Naive thymus-derived CD4-positive, alpha-beta T cell (primary cell): ENCODE results near the gene ENG. TPM values are rescaled to one million over a fixed set of nuclear protein-coding genes. Genes with fewer than 3 reads are reported as not detected.

Experiments used
- ATAC-seq: fragments of 150-1000 bp; cut with Tn5 transposase; 2 replicates; pipeline ENCODE4 v1.10.0; 2021; ENCODE audit warnings: mild to moderate bottlenecking, moderate library complexity
- CTCF ChIA-PET: fragments of 350-600 bp; sonication (Branson Sonifier 250); formaldehyde crosslinking; loops from one replicate; lab custom pipeline; 2021; ENCODE audit warnings: antibody characterized with exemption; lab: Charles Lee
- POLR2A ChIA-PET: fragments of 350-600 bp; sonication (Branson Sonifier 250); formaldehyde crosslinking; loops from one replicate; lab custom pipeline; 2021; ENCODE audit warnings: antibody characterized with exemption, inconsistent platforms; lab: Charles Lee
- DNase-seq, 9 donors: peaks; one replicate each; pipeline versions ENCODE4 v3.0.0 to v3.0.0-alpha.2; 2020 to 2022; ENCODE audit warnings: mixed read lengths in 1 of 9
- H3K27ac ChIP-seq: one replicate; pipeline ENCODE4 v1.7.0; 2013; ENCODE audit warnings: mild to moderate bottlenecking, low read depth, low read length, moderate library complexity
- H3K27me3 ChIP-seq, 2 donors: one replicate each; pipeline ENCODE4 v1.7.0; 2013; ENCODE audit warnings: low read length in 2 of 2, mild to moderate bottlenecking in 2 of 2, moderate library complexity in 2 of 2; ENCODE audit not compliant: control insufficient read depth in 2 of 2, insufficient read depth in 2 of 2
- H3K36me3 ChIP-seq, 3 experiments: 1 replicate in 2 of 3; 2 replicates in 1 of 3; pipeline ENCODE4 v1.7.0; 2013; ENCODE audit warnings: low read length in 3 of 3, mild to moderate bottlenecking in 3 of 3, moderate library complexity in 1 of 3; ENCODE audit not compliant: insufficient read depth in 3 of 3, control insufficient read depth in 2 of 3
- H3K4me1 ChIP-seq, 2 donors: one replicate each; pipeline ENCODE4 v1.7.0; 2013; ENCODE audit warnings: low read length in 2 of 2, mild to moderate bottlenecking in 2 of 2, moderate library complexity in 1 of 2; ENCODE audit not compliant: control insufficient read depth in 2 of 2, insufficient read depth in 2 of 2
- H3K4me3 ChIP-seq: 2 replicates; pipeline ENCODE4 v1.7.0; 2013; ENCODE audit warnings: mild to moderate bottlenecking, low read length
- H3K9me3 ChIP-seq, 3 experiments: 1 replicate in 2 of 3; 2 replicates in 1 of 3; pipeline ENCODE4 v1.7.0; 2013; ENCODE audit warnings: low read length in 3 of 3; ENCODE audit not compliant: control insufficient read depth in 2 of 3
- H3K27ac Mint-ChIP-seq, 9 donors: one replicate each; pipeline ENCODE4 v1.8.0; 2020 to 2022; ENCODE audit warnings: mixed read lengths in 9 of 9, mild to moderate bottlenecking in 8 of 9, moderate library complexity in 5 of 9, inconsistent platforms in 2 of 9
- H3K27me3 Mint-ChIP-seq, 5 donors: one replicate each; pipeline ENCODE4 v1.8.0; 2021 to 2022; ENCODE audit warnings: mixed read lengths in 5 of 5, mild to moderate bottlenecking in 1 of 5
- H3K36me3 Mint-ChIP-seq, 5 donors: one replicate each; pipeline ENCODE4 v1.8.0; 2020 to 2022; ENCODE audit warnings: mixed read lengths in 5 of 5, mild to moderate bottlenecking in 3 of 5, inconsistent platforms in 1 of 5
- H3K4me1 Mint-ChIP-seq, 7 donors: one replicate each; pipeline ENCODE4 v1.8.0; 2020 to 2022; ENCODE audit warnings: mixed read lengths in 7 of 7, mild to moderate bottlenecking in 3 of 7, inconsistent platforms in 1 of 7
- H3K4me3 Mint-ChIP-seq, 10 donors: one replicate each; pipeline ENCODE4 v1.8.0; 2020 to 2022; ENCODE audit warnings: mild to moderate bottlenecking in 10 of 10, mixed read lengths in 10 of 10, moderate library complexity in 6 of 10, inconsistent platforms in 2 of 10
- H3K9me3 Mint-ChIP-seq, 11 donors: one replicate each; pipeline ENCODE4 v1.8.0; 2020 to 2022; ENCODE audit warnings: mixed read lengths in 11 of 11, mild to moderate bottlenecking in 4 of 11, inconsistent platforms in 1 of 11, moderate library complexity in 1 of 11
- intact Hi-C, 2 donors: fragments of 100-400 bp; cut with micrococcal nuclease; formaldehyde crosslinking; loops; one replicate each; pipeline ENCODE4 v1.15.1; 2023
- polyA plus RNA-seq, 2 donors: library from polyadenylated mRNA; unstranded; fragments of 300-500 nt; fragmentation: Illumina TruSeq; gene quantifications; one replicate each; pipeline ENCODE4 v1.2.3, GENCODE V29; 2021
- total RNA-seq, 6 experiments: library from RNA in 5 of 6; stranded (reverse) in 5 of 6; gene quantifications; 1 replicate in 5 of 6; 2 replicates in 1 of 6; pipeline ENCODE4 v1.2.3 and lab custom pipeline; 2021 to 2026

ENG gene
- total RNA-seq (10 to 100 TPM in 4 of 5 experiments, 1 to 10 TPM in 1; 6.2 to 25.8 (median 12.5) TPM), polyA plus RNA-seq (1 to 10 TPM; 4.5 to 6.4 TPM), total RNA-seq (lab: John Stamatoyannopoulos, UW) (4.2 reads per million, percentile 21 among the genes with 10 or more reads in this experiment)

DNA sequence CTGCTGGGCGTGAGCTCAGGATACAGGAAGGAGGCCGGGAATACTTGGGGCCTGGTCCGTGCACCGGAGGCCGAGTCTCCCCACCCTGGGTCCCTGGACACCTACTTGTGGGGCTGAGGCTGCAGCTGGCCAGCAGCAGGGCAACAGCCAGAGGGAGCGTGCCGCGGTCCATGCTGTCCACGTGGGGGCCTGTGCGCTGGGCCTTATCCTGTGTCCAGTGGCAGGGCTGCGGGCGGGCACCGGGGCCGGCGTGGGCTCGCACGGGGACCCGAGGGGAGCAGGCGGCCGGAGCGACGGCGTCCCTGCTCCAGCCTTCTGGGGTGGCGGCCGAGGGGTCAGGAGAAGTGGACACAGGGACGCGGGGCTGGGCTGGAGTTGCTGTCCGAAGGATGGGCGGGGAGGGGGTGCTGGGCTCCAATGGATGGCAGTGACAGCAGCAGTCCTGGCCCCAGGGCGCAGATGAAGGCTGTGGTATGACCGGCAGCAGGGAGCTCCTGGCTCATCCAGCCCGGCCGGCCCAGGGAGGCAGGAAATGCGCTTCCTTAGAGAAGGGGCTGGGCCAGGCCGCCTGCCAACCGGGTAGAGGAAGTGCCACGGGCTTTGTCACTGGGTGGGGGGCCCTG is at the start of gene ENG:
Gene ENG (minus strand): TSS at position 475 of the 623 bp plus-strand sequence. CDS start 303 bp downstream, at position 172.
- Mint-ChIP-seq H3K36me3 (peaks cover 8 to 17% (median 9%) of the 10 kb centered on the region in 5 donors), H3K4me3 (peak within 1 kb of the TSS; percentile 84 to 91 (median 90)), H3K9me3 (peaks cover 2 to 17% (median 7%) of the 10 kb centered on the region in 11 donors), H3K4me1 (peaks cover 13 to 46% (median 29%) of the 10 kb centered on the region in 7 donors), H3K27me3 (no peaks in the 10 kb centered on the region), H3K27ac (peak within 1 kb of the TSS; percentile 81 to 94 (median 88))
- Histone ChIP-seq H3K4me1 (peaks cover 7 to 28% of the 10 kb centered on the region in 2 donors), H3K27me3 (no peaks in the 10 kb centered on the region), H3K27ac (peak within 1 kb of the TSS; percentile 75), H3K9me3 (peaks cover 0 to 14% (median 0%) of the 10 kb centered on the region in 3 experiments), H3K36me3 (peaks cover 0 to 1% (median 0%) of the 10 kb centered on the region in 3 experiments), H3K4me3 (peak within 1 kb of the TSS; percentile 68)
- DNase-seq: peak in 2 of 9 donors; percentile 22 to 37
- intact Hi-C loops: loop anchor here (1.0 to 5.0 kb wide), 2 partner anchors 11 to 52 kb away; partner anchors contain the start of gene FPGS (in 1 of the 2)
- CTCF ChIA-PET: interaction anchor here (0.7 to 1.3 kb wide), 2 partner anchors 15 to 16 kb away, joined by 3 to 4 read pairs; no protein-coding TSS in a partner anchor
- POLR2A ChIA-PET: interaction anchor here (0.6 to 3.1 kb wide), 12 partner anchors 8 to 403 kb away, joined by 3 to 15 read pairs (median 4); partner anchors contain the start of genes CDK9, FPGS and RPL12
- ATAC-seq: peak; percentile 64

DNA sequence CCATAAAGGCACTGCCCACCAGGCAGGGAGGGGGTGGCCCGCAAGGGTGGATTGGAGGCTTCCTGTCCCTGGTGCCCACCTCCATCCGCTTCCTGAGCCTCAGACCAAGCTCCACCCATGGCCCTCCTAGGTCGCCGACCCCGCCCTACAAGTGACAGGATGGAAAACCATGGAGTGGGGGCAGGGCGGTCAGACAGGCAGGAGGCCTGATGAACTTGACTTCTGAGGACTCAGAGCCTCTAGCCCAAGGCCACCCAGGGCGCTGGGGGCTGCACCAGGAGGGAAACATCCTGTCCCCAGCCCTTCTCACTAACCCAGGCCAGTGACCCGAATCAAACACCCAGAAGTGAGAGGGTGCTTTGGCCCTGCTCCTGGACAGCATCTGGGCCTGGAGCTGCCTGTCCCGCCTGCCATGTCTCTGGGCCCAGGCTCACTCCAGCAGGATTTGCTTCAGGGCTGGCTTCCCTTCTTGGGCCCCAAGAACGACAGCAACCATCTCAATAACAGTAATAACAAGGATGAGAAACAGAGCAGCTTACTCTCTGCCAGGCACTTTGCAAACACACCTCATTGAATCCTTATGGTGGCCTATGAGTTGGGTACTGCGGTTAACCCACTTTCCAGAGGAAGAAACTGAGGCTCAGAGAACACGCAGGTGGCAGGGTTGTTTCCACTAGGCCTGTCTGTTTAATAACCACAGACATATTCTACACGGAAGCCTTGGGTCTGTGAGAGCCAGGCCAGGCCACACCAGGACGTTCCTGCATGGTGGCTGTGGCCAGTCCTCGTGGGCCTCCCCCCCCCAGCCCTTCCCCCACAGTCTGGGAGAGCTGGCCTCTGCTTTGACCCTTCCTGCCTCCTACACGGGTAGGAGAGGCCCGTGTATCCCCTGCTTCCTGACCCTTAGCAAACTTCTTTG is 49.4 kb upstream of the ENG start:
- Histone ChIP-seq H3K27me3 (no peaks in the 10 kb centered on the region), H3K9me3 (no peaks in the 10 kb centered on the region), H3K27ac (peak overlapping the region; percentile 95), H3K36me3 (peaks cover 0 to 12% (median 0%) of the 10 kb centered on the region in 3 experiments), H3K4me1 (peaks cover 35 to 49% of the 10 kb centered on the region in 2 donors), H3K4me3 (peak overlapping the region; percentile 72)
- DNase-seq (peak in 6 of 9 donors; percentile 27 to 87 (median 52)), ATAC-seq (no peak)
- ChIA-PET POLR2A (interaction anchor here (0.6 to 7.4 kb wide), 12 partner anchors 8 to 1986 kb away, joined by 3 to 81 read pairs (median 4); partner anchors contain the start of genes CDK9, SH2D3C, ST6GALNAC4 and TTC16), CTCF (interaction anchor here (0.6 to 1.1 kb wide), 3 partner anchors 117 to 295 kb away, joined by 3 read pairs; no protein-coding TSS in a partner anchor)
- Mint-ChIP-seq H3K9me3 (no peaks in the 10 kb centered on the region), H3K36me3 (peaks cover 0 to 11% (median 0%) of the 10 kb centered on the region in 5 donors), H3K4me3 (peak overlapping the region; percentile 86 to 98 (median 94)), H3K4me1 (peaks cover 38 to 68% (median 52%) of the 10 kb centered on the region in 7 donors), H3K27me3 (no peaks in the 10 kb centered on the region), H3K27ac (peak overlapping the region; percentile 96 to 100 (median 99))
- intact Hi-C loops: no loop called here

- Mint-ChIP-seq H3K4me3 (peak within 1 kb of the TSS; percentile 74 to 90 (median 88)), H3K36me3 (peaks cover 7 to 33% (median 26%) of the 10 kb centered on the region in 5 donors), H3K27ac (peak within 1 kb of the TSS; percentile 36 to 91 (median 85)), H3K27me3 (no peaks in the 10 kb centered on the region), H3K9me3 (peaks cover 0 to 18% (median 2%) of the 10 kb centered on the region in 11 donors), H3K4me1 (peaks cover 20 to 59% (median 39%) of the 10 kb centered on the region in 7 donors)
- ChIA-PET CTCF (interaction anchor here (1.1 to 2.3 kb wide), 2 partner anchors 10 to 22 kb away, joined by 4 to 5 read pairs; no protein-coding TSS in a partner anchor), POLR2A (interaction anchor here (0.6 to 2.6 kb wide), 5 partner anchors 10 to 164 kb away, joined by 3 to 12 read pairs (median 3); partner anchors contain the start of gene TOR2A)
- peaks cover 24 to 26% of the 10 kb centered on the region in 2 donors for H3K4me1 ChIP-seq
- DNase-seq (peak in 8 of 9 donors; percentile 46 to 90 (median 57)), ATAC-seq (peak; percentile 94)
- H3K9me3 ChIP-seq: peaks cover 0 to 11% (median 3%) of the 10 kb centered on the region in 3 experiments
- H3K27ac ChIP-seq: peak within 1 kb of the TSS; percentile 78
- H3K4me3 ChIP-seq: peak within 1 kb of the TSS; percentile 68
- peaks cover 7 to 26% (median 11%) of the 10 kb centered on the region in 3 experiments for H3K36me3 ChIP-seq
- no peaks in the 10 kb centered on the region for H3K27me3 ChIP-seq
- intact Hi-C loops: loop anchor here in 1 of 2 donors (1.0 kb wide), 1 partner anchor 18 kb away; the partner anchor contains the start of gene ST6GALNAC4
Observed at GRCh38 chr9:127899128-127899943, 44.9 kb upstream of the ENG start, which contains the start of gene ST6GALNAC6. Gene ST6GALNAC6, minus strand, starts transcription at chr9:127899603. Its CDS starts 1,622 bp downstream, at chr9:127897981.

DNA sequence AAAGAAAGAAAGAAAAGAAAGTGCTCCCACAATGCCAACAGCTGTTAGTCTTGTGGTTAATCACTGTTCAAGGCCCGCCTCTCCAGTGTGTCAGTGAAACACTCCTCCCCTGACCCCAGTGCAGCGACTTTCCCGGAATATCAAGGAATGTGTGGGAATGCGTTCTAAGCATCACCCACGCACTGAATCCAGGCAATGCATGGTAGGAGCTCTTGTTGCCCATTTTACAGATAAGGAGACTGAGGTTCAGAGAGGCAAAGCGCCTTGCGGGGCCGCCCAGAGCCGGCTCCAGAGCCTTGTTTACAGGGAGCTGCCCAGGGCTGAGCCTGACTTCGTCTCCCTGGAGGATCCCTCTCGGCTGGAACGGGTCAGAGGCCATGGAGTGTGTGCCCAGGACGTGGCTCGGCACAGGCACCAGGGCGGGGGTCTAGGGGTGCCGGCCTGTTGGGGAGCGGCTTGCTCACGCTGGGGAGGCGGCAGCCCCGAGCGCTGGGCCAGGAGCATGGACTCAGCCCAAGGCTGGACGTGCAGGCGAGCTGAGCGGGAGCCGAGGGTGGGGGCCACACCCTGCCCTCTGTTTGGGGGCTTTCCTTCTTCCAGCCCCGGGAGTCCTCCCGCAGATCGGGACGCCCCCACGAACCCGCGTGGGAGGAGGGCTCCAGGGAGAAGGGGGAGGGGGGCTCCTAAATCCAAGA is 44.1 kb upstream of the ENG start:
- ATAC-seq (peak; percentile 4), DNase-seq (peak in 3 of 9 donors; percentile 6 to 44 (median 18))
- no peaks in the 10 kb centered on the region for H3K27me3 Mint-ChIP-seq
- peaks cover 17 to 18% of the 10 kb centered on the region in 2 donors for H3K4me1 ChIP-seq
- peaks cover 12 to 55% (median 34%) of the 10 kb centered on the region in 7 donors for H3K4me1 Mint-ChIP-seq
- H3K27ac ChIP-seq: peak overlapping the region; percentile 78
- peaks cover 0 to 25% (median 8%) of the 10 kb centered on the region in 11 donors for H3K9me3 Mint-ChIP-seq
- peak overlapping the region; percentile 61 for H3K4me3 ChIP-seq
- POLR2A ChIA-PET: interaction anchor here (0.8 to 2.6 kb wide), 4 partner anchors 8 to 163 kb away, joined by 3 to 12 read pairs (median 5); partner anchors contain the start of gene TOR2A
- H3K36me3 ChIP-seq: peaks cover 12 to 33% (median 17%) of the 10 kb centered on the region in 3 experiments
- H3K9me3 ChIP-seq: peaks cover 0 to 18% (median 3%) of the 10 kb centered on the region in 3 experiments
- peak overlapping the region in 8 of 9 donors; percentile 54 to 87 (median 84) for H3K27ac Mint-ChIP-seq
- H3K27me3 ChIP-seq: no peaks in the 10 kb centered on the region
- peaks cover 13 to 36% (median 33%) of the 10 kb centered on the region in 5 donors for H3K36me3 Mint-ChIP-seq
- CTCF ChIA-PET: interaction anchor here (2.3 kb wide), 1 partner anchor 9 kb away, joined by 5 read pairs; no protein-coding TSS in a partner anchor
- intact Hi-C loops: loop anchor here in 1 of 2 donors (1.0 kb wide), 1 partner anchor 19 kb away; the partner anchor contains the start of gene ST6GALNAC4
- H3K4me3 Mint-ChIP-seq: peak overlapping the region; percentile 71 to 90 (median 86)
